ENCODE results near the gene SRSF10.
"Not testable (repeated sequence)": the region's sequence is repeated elsewhere in the genome, so short reads cannot be mapped to it uniquely, and the experiment has no call there.

SRSF10 gene

GRCh38 chr1:24010650-24011049 lies 30.5 kb upstream of the SRSF10 start:
- Histone ChIP-seq H3K4me1 (ENCODE audit: control insufficient read depth, insufficient read depth, low read length) (peaks cover 9% of the 10 kb centered on the region; the same call in 1 of the 2 replicates), H3K27me3 (ENCODE audit: control insufficient read depth, insufficient read depth, low read length) (no peaks in the 10 kb centered on the region), H3K27ac (ENCODE audit: low read depth, low read length) (no peak overlapping the region), H3K9ac (ENCODE audit: low read depth, low read length) (no peak overlapping the region), H3K4me3 (ENCODE audit: low read depth, low read length) (no peak overlapping the region), H3K9me3 (ENCODE audit: control insufficient read depth, insufficient read depth, low read length) (no peaks in the 10 kb centered on the region), H3K36me3 (ENCODE audit: control insufficient read depth, insufficient read depth, low read length) (no peaks in the 10 kb centered on the region)

DNA sequence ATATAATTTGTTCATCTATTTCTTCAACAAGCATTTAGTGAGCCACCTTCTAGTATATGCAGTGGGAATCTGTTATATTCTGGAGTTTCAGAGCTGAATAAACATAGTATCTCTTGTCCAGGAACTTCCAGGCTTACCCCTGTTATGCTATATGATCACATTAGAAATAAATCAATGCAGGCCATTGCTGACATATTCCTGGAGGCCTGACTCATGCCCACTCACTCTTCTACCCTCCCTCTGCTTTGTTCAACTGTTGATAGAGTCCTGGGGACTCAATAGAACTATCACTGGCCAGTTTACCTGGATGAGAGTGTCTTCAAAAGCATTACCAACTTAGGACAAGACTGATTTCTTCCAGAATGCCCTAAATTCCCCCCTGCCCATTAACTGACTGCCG lies 29.3 kb upstream of the SRSF10 start:
- no peak overlapping the region for H3K27ac ChIP-seq (ENCODE audit: low read depth, low read length)
- H3K9me3 ChIP-seq (ENCODE audit: control insufficient read depth, insufficient read depth, low read length), result no peaks in the 10 kb centered on the region
- no peak overlapping the region for H3K9ac ChIP-seq (ENCODE audit: low read depth, low read length)
- no peaks in the 10 kb centered on the region for H3K36me3 ChIP-seq (ENCODE audit: control insufficient read depth, insufficient read depth, low read length)
- no peaks in the 10 kb centered on the region for H3K27me3 ChIP-seq (ENCODE audit: control insufficient read depth, insufficient read depth, low read length)
- H3K4me1 ChIP-seq (ENCODE audit: control insufficient read depth, insufficient read depth, low read length), result peaks cover 9% of the 10 kb centered on the region; the same call in 1 of the 2 replicates
- H3K4me3 ChIP-seq (ENCODE audit: low read depth, low read length), result no peak overlapping the region

DNA sequence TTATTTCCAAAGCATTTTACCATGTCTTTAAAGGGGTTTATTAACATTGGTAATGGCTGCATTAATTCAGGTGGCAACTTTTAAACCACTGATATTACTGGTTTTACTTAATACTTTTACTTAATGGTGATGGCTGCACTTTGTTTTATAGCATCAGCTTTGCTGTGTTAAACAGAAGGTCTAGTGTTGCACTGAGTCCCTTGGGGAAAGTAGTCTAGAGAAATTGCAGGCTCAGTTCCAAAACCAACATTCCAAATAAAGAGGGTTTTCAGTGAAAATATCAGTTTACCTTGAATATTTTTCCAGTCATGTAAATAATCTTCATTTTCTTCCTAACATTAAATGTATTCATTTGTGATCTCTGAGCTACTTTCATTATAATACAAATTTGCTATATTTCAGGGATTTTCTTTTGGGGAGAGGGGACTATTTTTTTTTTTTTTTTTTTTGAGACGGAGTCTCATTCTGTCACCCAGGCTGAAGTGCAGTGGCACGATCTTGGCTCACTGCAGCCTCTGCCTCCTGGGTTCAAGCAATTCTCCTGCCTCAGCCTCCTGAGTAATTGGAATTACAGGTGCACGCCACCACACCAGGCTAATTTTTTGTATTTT lies 28.6 kb upstream of the SRSF10 start:
- H3K27me3 ChIP-seq (ENCODE audit: control insufficient read depth, insufficient read depth, low read length); H3K9ac ChIP-seq (ENCODE audit: low read depth, low read length); H3K36me3 ChIP-seq (ENCODE audit: control insufficient read depth, insufficient read depth, low read length); H3K4me3 ChIP-seq (ENCODE audit: low read depth, low read length); H3K27ac ChIP-seq (ENCODE audit: low read depth, low read length); H3K9me3 ChIP-seq (ENCODE audit: control insufficient read depth, insufficient read depth, low read length): not testable (repeated sequence)
- H3K4me1 ChIP-seq (ENCODE audit: control insufficient read depth, insufficient read depth, low read length), result peaks cover 15% of the 10 kb centered on the region

- peaks cover 25% of the 10 kb centered on the region for H3K4me1 ChIP-seq (ENCODE audit: control insufficient read depth, insufficient read depth, low read length)
- no peaks in the 10 kb centered on the region for H3K9me3 ChIP-seq (ENCODE audit: control insufficient read depth, insufficient read depth, low read length)
- H3K27ac ChIP-seq (ENCODE audit: low read depth, low read length), result no peak overlapping the region
- no peaks in the 10 kb centered on the region for H3K36me3 ChIP-seq (ENCODE audit: control insufficient read depth, insufficient read depth, low read length)
- H3K9ac ChIP-seq (ENCODE audit: low read depth, low read length), result no peak overlapping the region
- H3K4me3 ChIP-seq (ENCODE audit: low read depth, low read length), result no peak overlapping the region
- no peaks in the 10 kb centered on the region for H3K27me3 ChIP-seq (ENCODE audit: control insufficient read depth, insufficient read depth, low read length)
Measured at GRCh38 chr1:24007079-24007478, 27.0 kb upstream of the SRSF10 start.

DNA sequence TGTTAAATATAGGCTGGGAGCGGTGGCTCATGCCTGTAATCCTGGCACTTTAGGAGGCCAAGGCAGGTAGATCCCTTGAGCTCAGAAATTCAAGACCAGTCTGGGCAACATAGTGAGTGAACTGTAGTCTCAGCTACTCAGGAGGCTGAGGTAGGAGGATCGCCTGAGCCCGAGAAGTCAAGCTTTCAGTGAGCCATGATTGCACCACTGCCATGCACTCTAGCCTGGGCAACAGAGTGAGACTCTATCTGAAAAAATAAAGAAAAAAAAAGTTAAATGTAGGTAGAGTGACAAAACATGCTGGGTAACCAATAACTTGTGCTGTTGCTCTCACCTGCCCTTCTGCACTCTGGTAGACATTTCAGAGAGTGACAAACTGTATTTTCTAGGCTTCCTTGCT lies 25.0 kb upstream of the SRSF10 start:
- H3K9ac ChIP-seq (ENCODE audit: low read depth, low read length), result no peak overlapping the region
- peaks cover 25% of the 10 kb centered on the region for H3K4me1 ChIP-seq (ENCODE audit: control insufficient read depth, insufficient read depth, low read length)
- H3K9me3 ChIP-seq (ENCODE audit: control insufficient read depth, insufficient read depth, low read length), result no peaks in the 10 kb centered on the region
- no peak overlapping the region for H3K4me3 ChIP-seq (ENCODE audit: low read depth, low read length)
- H3K27me3 ChIP-seq (ENCODE audit: control insufficient read depth, insufficient read depth, low read length), result no peaks in the 10 kb centered on the region
- H3K36me3 ChIP-seq (ENCODE audit: control insufficient read depth, insufficient read depth, low read length), result no peaks in the 10 kb centered on the region
- H3K27ac ChIP-seq (ENCODE audit: low read depth, low read length), result no peak overlapping the region

GRCh38 chr1:24004132-24004531 lies 24.0 kb upstream of the SRSF10 start:
- H3K9ac ChIP-seq (ENCODE audit: low read depth, low read length), result no peak overlapping the region
- no peaks in the 10 kb centered on the region for H3K9me3 ChIP-seq (ENCODE audit: control insufficient read depth, insufficient read depth, low read length)
- H3K27me3 ChIP-seq (ENCODE audit: control insufficient read depth, insufficient read depth, low read length), result no peaks in the 10 kb centered on the region
- H3K27ac ChIP-seq (ENCODE audit: low read depth, low read length), result peak overlapping the region; percentile 93
- H3K36me3 ChIP-seq (ENCODE audit: control insufficient read depth, insufficient read depth, low read length), result no peaks in the 10 kb centered on the region
- H3K4me3 ChIP-seq (ENCODE audit: low read depth, low read length), result no peak overlapping the region
- H3K4me1 ChIP-seq (ENCODE audit: control insufficient read depth, insufficient read depth, low read length), result peaks cover 17% of the 10 kb centered on the region

GRCh38 chr1:24003331-24003972 lies 23.3 kb upstream of the SRSF10 start:
- Histone ChIP-seq H3K9ac (ENCODE audit: low read depth, low read length) (no peak overlapping the region), H3K36me3 (ENCODE audit: control insufficient read depth, insufficient read depth, low read length) (no peaks in the 10 kb centered on the region), H3K27me3 (ENCODE audit: control insufficient read depth, insufficient read depth, low read length) (no peaks in the 10 kb centered on the region), H3K27ac (ENCODE audit: low read depth, low read length) (peak overlapping the region; percentile 93), H3K4me3 (ENCODE audit: low read depth, low read length) (peak overlapping the region; percentile 1), H3K4me1 (ENCODE audit: control insufficient read depth, insufficient read depth, low read length) (peaks cover 16% of the 10 kb centered on the region), H3K9me3 (ENCODE audit: control insufficient read depth, insufficient read depth, low read length) (no peaks in the 10 kb centered on the region)

DNA sequence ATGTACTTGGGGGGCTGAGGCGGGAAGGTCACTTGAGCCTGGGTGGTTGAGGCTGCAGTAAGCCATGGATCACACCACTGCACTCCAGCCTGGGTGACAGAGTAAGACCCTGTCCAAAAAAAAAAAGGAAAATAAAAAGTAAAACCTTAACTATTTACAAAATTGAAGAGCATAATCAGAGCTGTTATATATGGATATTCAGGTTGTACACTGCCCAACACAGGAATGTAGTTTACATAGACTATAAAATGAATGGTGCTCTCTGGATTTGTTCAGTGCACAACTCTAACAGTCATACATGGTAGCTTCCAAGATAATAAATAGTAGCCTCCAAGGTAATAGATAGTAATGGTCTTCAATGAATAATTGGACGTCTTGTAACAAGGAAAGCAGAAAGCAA lies 22.6 kb upstream of the SRSF10 start:
- Histone ChIP-seq H3K4me3 (ENCODE audit: low read depth, low read length) (peak overlapping the region; percentile 1; the same call in 1 of the 2 replicates), H3K9ac (ENCODE audit: low read depth, low read length) (no peak overlapping the region), H3K27me3 (ENCODE audit: control insufficient read depth, insufficient read depth, low read length) (no peaks in the 10 kb centered on the region), H3K4me1 (ENCODE audit: control insufficient read depth, insufficient read depth, low read length) (peaks cover 16% of the 10 kb centered on the region), H3K9me3 (ENCODE audit: control insufficient read depth, insufficient read depth, low read length) (no peaks in the 10 kb centered on the region), H3K36me3 (ENCODE audit: control insufficient read depth, insufficient read depth, low read length) (no peaks in the 10 kb centered on the region), H3K27ac (ENCODE audit: low read depth, low read length) (peak overlapping the region; percentile 93)

- no peaks in the 10 kb centered on the region for H3K9me3 ChIP-seq (ENCODE audit: control insufficient read depth, insufficient read depth, low read length)
- H3K4me1 ChIP-seq (ENCODE audit: control insufficient read depth, insufficient read depth, low read length), result peaks cover 16% of the 10 kb centered on the region
- H3K9ac ChIP-seq (ENCODE audit: low read depth, low read length), result no peak overlapping the region
- H3K4me3 ChIP-seq (ENCODE audit: low read depth, low read length), result no peak overlapping the region
- no peaks in the 10 kb centered on the region for H3K27me3 ChIP-seq (ENCODE audit: control insufficient read depth, insufficient read depth, low read length)
- H3K36me3 ChIP-seq (ENCODE audit: control insufficient read depth, insufficient read depth, low read length), result no peaks in the 10 kb centered on the region
- no peak overlapping the region for H3K27ac ChIP-seq (ENCODE audit: low read depth, low read length)
Measured at GRCh38 chr1:23999156-23999671, 19.1 kb upstream of the SRSF10 start.

- no peak overlapping the region for H3K9ac ChIP-seq (ENCODE audit: low read depth, low read length)
- H3K4me3 ChIP-seq (ENCODE audit: low read depth, low read length), result no peak overlapping the region
- H3K36me3 ChIP-seq (ENCODE audit: control insufficient read depth, insufficient read depth, low read length), result no peaks in the 10 kb centered on the region
- H3K27me3 ChIP-seq (ENCODE audit: control insufficient read depth, insufficient read depth, low read length), result no peaks in the 10 kb centered on the region
- no peaks in the 10 kb centered on the region for H3K9me3 ChIP-seq (ENCODE audit: control insufficient read depth, insufficient read depth, low read length)
- H3K4me1 ChIP-seq (ENCODE audit: control insufficient read depth, insufficient read depth, low read length), result peaks cover 1% of the 10 kb centered on the region
- no peak overlapping the region for H3K27ac ChIP-seq (ENCODE audit: low read depth, low read length)
Measured at GRCh38 chr1:23997812-23998211, 17.7 kb upstream of the SRSF10 start.

DNA sequence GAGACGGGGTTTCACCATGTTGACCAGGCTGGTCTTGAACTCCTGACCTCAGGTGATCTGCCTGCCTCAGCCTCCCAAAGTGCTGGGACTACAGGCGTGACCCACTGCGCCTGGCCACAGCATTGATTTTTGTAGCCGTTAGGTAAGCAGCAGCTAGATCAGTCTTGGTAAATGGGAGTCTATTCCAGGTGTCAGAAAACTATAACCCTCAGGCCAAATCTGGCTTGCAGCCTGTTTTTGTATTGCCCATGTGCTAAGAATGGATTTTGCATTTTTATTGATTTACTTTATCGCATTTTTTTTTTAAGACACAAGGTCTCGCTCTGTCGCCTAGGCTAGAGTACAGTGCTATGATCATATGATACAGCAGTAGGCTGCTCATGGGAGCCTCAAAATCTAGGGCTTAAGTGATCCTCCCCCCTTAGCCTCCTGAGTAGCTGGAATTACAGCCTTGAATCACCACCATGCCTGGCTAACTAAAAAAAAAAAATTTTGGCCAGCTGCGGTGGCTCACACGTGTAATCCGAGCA lies 16.6 kb upstream of the SRSF10 start:
- H3K4me1 ChIP-seq (ENCODE audit: control insufficient read depth, insufficient read depth, low read length), result no peaks in the 10 kb centered on the region
- H3K36me3 ChIP-seq (ENCODE audit: control insufficient read depth, insufficient read depth, low read length), result no peaks in the 10 kb centered on the region
- H3K27ac ChIP-seq (ENCODE audit: low read depth, low read length), result no peak overlapping the region
- no peak overlapping the region for H3K4me3 ChIP-seq (ENCODE audit: low read depth, low read length)
- no peak overlapping the region for H3K9ac ChIP-seq (ENCODE audit: low read depth, low read length)
- H3K9me3 ChIP-seq (ENCODE audit: control insufficient read depth, insufficient read depth, low read length), result no peaks in the 10 kb centered on the region
- H3K27me3 ChIP-seq (ENCODE audit: control insufficient read depth, insufficient read depth, low read length), result no peaks in the 10 kb centered on the region
